Measurements from ENCODE around the gene AGPAT4.

AGPAT4 gene

DNA sequence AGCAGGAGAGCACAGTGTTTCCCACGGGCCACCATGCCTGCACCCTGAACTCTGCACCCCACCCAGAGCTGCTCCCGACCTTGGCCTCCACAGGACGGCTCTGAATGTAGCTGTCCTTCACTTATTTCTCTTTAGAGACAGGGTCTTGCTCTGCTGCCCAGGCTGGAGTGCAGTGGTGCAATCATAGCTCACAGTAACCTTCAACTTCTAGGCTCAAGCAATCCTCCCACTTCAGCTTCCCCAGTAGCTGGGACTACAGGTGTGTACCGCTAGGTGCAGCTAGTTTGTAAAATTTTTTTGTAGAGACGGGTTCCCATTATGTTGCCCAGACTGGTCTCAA, 130.9 kb downstream of the AGPAT4 start:
- TF ChIP-seq, protein P1, sequence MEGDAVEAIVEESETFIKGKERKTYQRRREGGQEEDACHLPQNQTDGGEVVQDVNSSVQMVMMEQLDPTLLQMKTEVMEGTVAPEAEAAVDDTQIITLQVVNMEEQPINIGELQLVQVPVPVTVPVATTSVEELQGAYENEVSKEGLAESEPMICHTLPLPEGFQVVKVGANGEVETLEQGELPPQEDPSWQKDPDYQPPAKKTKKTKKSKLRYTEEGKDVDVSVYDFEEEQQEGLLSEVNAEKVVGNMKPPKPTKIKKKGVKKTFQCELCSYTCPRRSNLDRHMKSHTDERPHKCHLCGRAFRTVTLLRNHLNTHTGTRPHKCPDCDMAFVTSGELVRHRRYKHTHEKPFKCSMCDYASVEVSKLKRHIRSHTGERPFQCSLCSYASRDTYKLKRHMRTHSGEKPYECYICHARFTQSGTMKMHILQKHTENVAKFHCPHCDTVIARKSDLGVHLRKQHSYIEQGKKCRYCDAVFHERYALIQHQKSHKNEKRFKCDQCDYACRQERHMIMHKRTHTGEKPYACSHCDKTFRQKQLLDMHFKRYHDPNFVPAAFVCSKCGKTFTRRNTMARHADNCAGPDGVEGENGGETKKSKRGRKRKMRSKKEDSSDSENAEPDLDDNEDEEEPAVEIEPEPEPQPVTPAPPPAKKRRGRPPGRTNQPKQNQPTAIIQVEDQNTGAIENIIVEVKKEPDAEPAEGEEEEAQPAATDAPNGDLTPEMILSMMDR (IDR thresholded peaks at IDR 0.05; ENCODE audit: borderline replicate concordance, insufficient read depth, low read depth, low read length) = no peak
- H3K4me3 ChIP-seq (ENCODE audit: low read depth, low read length) = no peak overlapping the region

DNA sequence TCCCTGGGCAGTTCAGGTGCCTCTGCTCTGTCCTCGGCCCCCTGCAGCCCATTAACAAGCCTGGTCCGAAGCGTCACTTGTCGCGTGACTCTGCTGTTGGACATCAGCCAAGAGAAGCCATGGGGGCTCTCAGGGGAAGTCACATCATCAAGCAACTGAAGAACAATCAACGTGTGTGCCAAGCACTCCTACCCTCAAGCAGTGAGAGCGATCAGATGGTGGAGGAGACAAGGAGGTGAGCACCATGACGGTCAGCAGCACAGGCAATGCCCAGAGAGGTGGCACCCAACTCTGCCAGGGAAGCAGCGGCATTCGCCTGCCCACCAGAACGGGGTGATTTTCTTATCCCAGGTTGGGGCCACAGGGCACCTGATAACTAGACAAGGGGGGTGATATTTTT, 132.7 kb downstream of the AGPAT4 start:
- no peak overlapping the region for H3K4me3 ChIP-seq (ENCODE audit: low read depth, low read length)
- TF ChIP-seq, protein P1 (IDR thresholded peaks at IDR 0.05; ENCODE audit: borderline replicate concordance, insufficient read depth, low read depth, low read length) = no peak

DNA sequence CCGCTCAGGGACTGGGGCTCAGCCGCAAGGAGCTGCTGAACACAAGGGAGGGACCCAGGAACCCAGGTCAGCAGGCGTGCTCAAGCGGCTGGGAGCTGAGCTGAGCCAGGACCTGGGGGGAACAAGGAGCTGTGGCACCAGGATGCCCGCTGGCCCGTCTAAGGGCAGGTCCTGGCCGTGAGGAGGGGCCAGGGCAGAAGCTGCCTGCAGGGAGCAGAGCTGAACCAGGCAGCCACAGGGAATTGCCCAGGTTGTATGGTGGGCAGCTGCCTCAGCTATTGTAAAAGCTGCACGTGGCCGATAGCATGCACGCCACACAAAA, 133.3 kb downstream of the AGPAT4 start:
- H3K4me3 ChIP-seq (ENCODE audit: low read depth, low read length) = no peak overlapping the region
- TF ChIP-seq, protein P1 (IDR thresholded peaks at IDR 0.05; ENCODE audit: borderline replicate concordance, insufficient read depth, low read depth, low read length) = no peak

DNA sequence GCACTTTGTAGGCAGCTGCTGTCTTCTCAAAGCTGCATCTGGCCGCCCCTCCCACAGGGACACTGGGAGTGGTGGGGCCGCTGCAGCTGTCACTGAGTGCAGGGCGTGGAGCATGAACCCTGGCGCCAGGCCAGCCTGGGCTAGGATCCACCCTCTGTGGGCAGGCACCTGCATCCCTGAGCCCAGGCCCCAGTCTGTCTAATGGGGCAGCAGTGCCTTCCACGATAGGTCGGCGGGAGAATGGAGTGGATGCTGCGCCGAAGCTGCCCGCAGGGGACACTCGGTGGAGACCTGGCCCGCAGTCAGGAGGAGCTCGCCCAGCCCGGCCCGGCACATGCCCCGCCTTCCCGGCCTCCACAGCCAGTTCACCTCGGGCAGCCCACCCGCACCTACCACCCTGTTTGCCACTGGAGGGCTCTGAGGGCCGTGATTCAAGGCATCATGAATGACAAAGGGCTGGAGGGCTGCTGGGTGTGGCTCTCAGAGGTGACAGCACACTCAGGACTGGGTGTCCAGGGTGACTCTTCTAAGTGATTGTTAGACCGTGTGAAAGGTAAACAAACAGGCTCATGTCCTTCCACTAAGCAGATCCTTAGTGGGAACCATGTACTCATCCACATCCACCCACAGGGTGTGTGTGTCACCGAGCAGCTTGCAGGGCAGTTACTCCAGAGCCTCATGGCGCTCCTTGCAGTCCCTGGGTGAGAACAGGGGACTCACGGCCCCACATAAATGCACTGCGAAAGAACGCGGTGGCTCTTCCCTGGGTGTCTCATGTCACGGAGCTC, 133.9 kb downstream of the AGPAT4 start:
- TF ChIP-seq, protein P1 (IDR thresholded peaks at IDR 0.05; ENCODE audit: borderline replicate concordance, insufficient read depth, low read depth, low read length) = no peak
- no peak overlapping the region for H3K4me3 ChIP-seq (ENCODE audit: low read depth, low read length)

DNA sequence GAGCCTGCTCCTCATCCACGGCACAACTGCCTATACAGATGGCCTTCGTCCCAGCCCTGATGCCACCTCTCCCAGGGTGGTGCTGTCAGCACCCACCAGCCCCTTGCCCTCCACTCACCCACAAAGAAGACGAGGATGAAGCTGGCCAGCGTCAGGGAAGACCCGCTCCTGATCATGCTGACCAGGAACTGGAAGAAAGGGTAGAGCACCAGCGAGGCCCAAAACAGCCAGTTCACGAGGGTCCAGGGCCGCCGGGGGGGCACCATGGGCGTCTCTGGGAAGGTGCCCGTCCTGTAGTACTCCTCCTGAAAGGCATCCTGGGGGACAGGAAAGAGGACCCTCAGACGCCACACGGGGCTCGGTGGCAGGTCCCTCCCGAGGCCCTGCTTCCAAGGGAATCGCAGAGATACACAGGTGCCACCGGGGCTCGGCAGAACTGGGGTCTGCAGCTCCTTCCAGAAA, 134.5 kb downstream of the AGPAT4 start:
- TF ChIP-seq, protein P1 (IDR thresholded peaks at IDR 0.05; ENCODE audit: borderline replicate concordance, insufficient read depth, low read depth, low read length) = no peak
- no peak overlapping the region for H3K4me3 ChIP-seq (ENCODE audit: low read depth, low read length)

DNA sequence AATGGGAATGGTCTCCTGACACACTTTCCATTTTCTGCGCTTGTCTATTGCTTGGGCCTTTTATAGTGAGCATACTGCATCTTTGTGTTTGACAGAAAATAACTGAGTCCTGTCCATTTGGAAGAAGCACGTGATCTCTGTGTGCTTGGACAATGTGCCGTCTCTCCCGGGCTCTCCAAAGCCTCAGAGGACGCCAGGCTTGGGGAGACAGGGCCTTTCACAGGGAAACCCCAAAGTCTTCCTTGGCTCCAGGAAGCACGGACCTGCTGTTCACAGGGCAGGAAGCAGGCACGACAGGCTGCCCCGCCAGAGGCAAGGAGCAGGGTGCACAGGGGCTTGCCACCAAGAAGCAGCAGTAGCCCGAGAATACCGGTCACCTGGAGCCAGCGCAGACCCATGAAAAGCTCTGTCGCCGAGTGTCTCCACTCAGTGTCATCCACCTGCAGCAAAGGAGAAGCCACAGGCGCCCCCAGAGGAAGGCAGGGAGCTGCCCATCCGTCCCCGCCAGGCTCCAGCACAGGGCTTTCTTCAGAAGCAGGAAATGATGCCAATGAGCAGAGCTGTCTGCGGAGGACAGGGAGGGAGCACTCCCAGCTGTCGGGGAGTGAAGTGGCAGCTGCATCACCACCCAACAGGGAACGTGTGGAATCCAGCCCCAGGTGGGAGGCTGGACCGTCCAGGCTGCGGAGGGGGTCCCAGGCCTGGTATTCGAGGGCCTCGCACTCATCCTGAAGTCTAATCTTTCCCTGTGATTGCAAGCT, 135.1 kb downstream of the AGPAT4 start:
- TF ChIP-seq, protein P1 (IDR thresholded peaks at IDR 0.05; ENCODE audit: borderline replicate concordance, insufficient read depth, low read depth, low read length) = no peak

More for the DNA sequence above, 135.1 kb downstream of the AGPAT4 start:
- no peak overlapping the region for H3K4me3 ChIP-seq (ENCODE audit: low read depth, low read length)

Data from GM12875 (cell line).